OCI-LY7 (cell line): ENCODE measurements around the gene ANKRD11. TPM values are rescaled to one million over a fixed set of nuclear protein-coding genes. Genes with fewer than 3 reads are reported as not detected.

Source experiments
- BruUV-seq: library from RNA; stranded (reverse); fragments of 400-500 nt; replicated peaks from 2 replicates; lab custom pipeline; 2021; lab: Mats Ljungman, UMichigan
- CTCF ChIA-PET: fragments of 300-600 bp; sonication (Branson Sonifier 250); formaldehyde crosslinking; loops from one replicate; lab custom pipeline; 2022; ENCODE audit warnings: antibody characterized with exemption; ENCODE audit not compliant: unreplicated experiment; lab: Charles Lee
- POLR2A ChIA-PET: fragments of 300-600 bp; sonication (Branson Sonifier 250); formaldehyde crosslinking; loops from one replicate; lab custom pipeline; 2022; ENCODE audit warnings: antibody characterized with exemption; lab: Charles Lee
- DNase-seq: peaks from one replicate; pipeline ENCODE4 v3.0.0-alpha.2; 2015; ENCODE audit warnings: low spot score
- H2AFZ ChIP-seq: fragments of 200-600 bp; sonication (generic), shearing (Covaris generic); 2 replicates; pipeline ENCODE4 v1.6.1; 2014; ENCODE audit warnings: mild to moderate bottlenecking, antibody characterized with exemption, low read length, moderate library complexity
- H3K27ac ChIP-seq: fragments of 200-600 bp; sonication (generic); 2 replicates; pipeline ENCODE4 v1.5.1; 2014; ENCODE audit warnings: mixed run types, low read depth, mild to moderate bottlenecking, moderate library complexity, low read length, inconsistent platforms; ENCODE audit not compliant: poor library complexity, severe bottlenecking
- H3K36me3 ChIP-seq: fragments of 200-600 bp; sonication (generic); 2 replicates; pipeline ENCODE4 v1.6.1; 2014; ENCODE audit warnings: mild to moderate bottlenecking, antibody characterized with exemption, low read length, moderate library complexity, mixed read lengths; ENCODE audit not compliant: insufficient read depth
- H3K4me1 ChIP-seq: fragments of 200-600 bp; sonication (generic); 2 replicates; pipeline ENCODE4 v1.5.1; 2014; ENCODE audit warnings: mild to moderate bottlenecking, low read length; ENCODE audit not compliant: insufficient read depth, poor library complexity, severe bottlenecking
- H3K4me2 ChIP-seq: fragments of 200-600 bp; sonication (generic); 2 replicates; pipeline ENCODE4 v1.6.1; 2014; ENCODE audit warnings: mild to moderate bottlenecking, low read length
- H3K4me3 ChIP-seq: fragments of 200-600 bp; sonication (generic); 2 replicates; pipeline ENCODE4 v1.5.1; 2014; ENCODE audit warnings: mild to moderate bottlenecking, low read depth, low read length; ENCODE audit not compliant: poor library complexity, severe bottlenecking
- H3K79me2 ChIP-seq: fragments of 200-600 bp; sonication (generic); 2 replicates; pipeline ENCODE4 v1.6.1; 2016; ENCODE audit warnings: low read depth, mild to moderate bottlenecking, low read length, moderate library complexity, mixed read lengths; ENCODE audit not compliant: insufficient read depth
- H3K9me2 ChIP-seq: fragments of 200-600 bp; sonication (generic); 2 replicates; pipeline ENCODE4 v1.6.1; 2016; ENCODE audit warnings: mild to moderate bottlenecking, low read length, mixed read lengths; ENCODE audit not compliant: insufficient read depth
- H3K9me3 ChIP-seq: fragments of 200-600 bp; sonication (generic); 2 replicates; pipeline ENCODE4 v1.6.1; 2014; ENCODE audit warnings: mild to moderate bottlenecking, mixed run types, low read length, mixed read lengths
- H4K20me1 ChIP-seq: fragments of 200-600 bp; sonication (generic); 2 replicates; pipeline ENCODE4 v1.6.1; 2014; ENCODE audit warnings: mild to moderate bottlenecking, antibody characterized with exemption, low read length, moderate library complexity, mixed read lengths; ENCODE audit not compliant: insufficient read depth
- CTCF ChIP-seq: fragments of 200-600 bp; sonication (generic); conservative IDR thresholded peaks from 2 replicates; pipeline ENCODE4 v1.5.1; 2014; ENCODE audit warnings: mild to moderate bottlenecking, antibody characterized with exemption, low read length, moderate library complexity, mixed read lengths
- EZH2phosphoT487 ChIP-seq: fragments of 200-600 bp; sonication (generic); IDR thresholded peaks from 2 replicates; pipeline ENCODE4 v1.6.1; 2018; ENCODE audit warnings: low read depth, borderline replicate concordance, mild to moderate bottlenecking, mixed run types, antibody characterized with exemption, low read length, moderate library complexity, mixed read lengths
- intact Hi-C: fragments of 100-400 bp; cut with micrococcal nuclease; formaldehyde crosslinking; loops from one replicate; pipeline ENCODE4 v1.10.0; 2022; ENCODE audit not compliant: unreplicated experiment
- total RNA-seq, 2 experiments: library from RNA; depleted of rRNA in 1 of 2; stranded (reverse); fragments of >200 nt in 1 of 2; shearing (Covaris generic) in 1 of 2; gene quantifications; 2 replicates each; pipeline ENCODE4 v1.2.3, GENCODE V29; 2014 to 2022

ANKRD11 gene
- total RNA-seq, 2 experiments from 2014 or later, result 89.1 to 251 TPM

GRCh38 chr16:89319886-89320781, 170.2 kb downstream of the ANKRD11 start:
- TF ChIP-seq CTCF, result no peak
- no peak for TF ChIP-seq EZH2phosphoT487
- Histone ChIP-seq H3K4me3 (no peak overlapping the region), H4K20me1 (peaks cover 20% of the 10 kb centered on the region), H3K36me3 (peaks cover 14% of the 10 kb centered on the region), H3K9me2 (no peaks in the 10 kb centered on the region), H2AFZ (no peak overlapping the region), H3K79me2 (peaks cover 96% of the 10 kb centered on the region), H3K27ac (no peak overlapping the region), H3K4me1 (peaks cover 37% of the 10 kb centered on the region), H3K4me2 (no peak overlapping the region), H3K9me3 (no peaks in the 10 kb centered on the region)
- no peak for DNase-seq
- ChIA-PET POLR2A (no interaction called here), CTCF (no interaction called here)
- intact Hi-C loops, result loop anchor here (5.0 kb wide), 1 partner anchor 187 kb away; the partner anchor contains the start of gene SPG7
- BruUV-seq, result no TSS peak

GRCh38 chr16:89319631-89319885, 170.8 kb downstream of the ANKRD11 start:
- H3K4me1 ChIP-seq, result peaks cover 38% of the 10 kb centered on the region
- no peak overlapping the region for H3K4me2 ChIP-seq
- ChIA-PET POLR2A (no interaction called here), CTCF (no interaction called here)
- H3K9me3 ChIP-seq, result no peaks in the 10 kb centered on the region
- no peak overlapping the region for H3K4me3 ChIP-seq
- H3K36me3 ChIP-seq, result peaks cover 18% of the 10 kb centered on the region
- TF ChIP-seq EZH2phosphoT487 (no peak), CTCF (no peak)
- intact Hi-C loops, result loop anchor here (5.0 kb wide), 1 partner anchor 188 kb away; the partner anchor contains the start of gene SPG7
- DNase-seq, result no peak
- H2AFZ ChIP-seq, result no peak overlapping the region
- H4K20me1 ChIP-seq, result peaks cover 24% of the 10 kb centered on the region
- BruUV-seq, result no TSS peak
- H3K27ac ChIP-seq, result no peak overlapping the region
- H3K9me2 ChIP-seq, result no peaks in the 10 kb centered on the region
- H3K79me2 ChIP-seq, result peaks cover 96% of the 10 kb centered on the region
